Measurements from ENCODE around the gene ATP5ME. TPM values are rescaled to one million over a fixed set of nuclear protein-coding genes. Genes with fewer than 3 reads are reported as not detected.
"Not testable (repeated sequence)": the region's sequence is repeated elsewhere in the genome, so short reads cannot be mapped to it uniquely, and the experiment has no call there.

Gene ATP5ME
- total RNA-seq, 1 donor = 72.5 TPM

GRCh38 chr4:710116-710515 is 36.0 kb upstream of the ATP5ME start:
- TF ChIP-seq CTCF (IDR thresholded peaks at IDR 0.05; ENCODE audit: insufficient read depth, low read depth, low read length) = no peak
- DNase-seq (ENCODE audit: low read depth) = no peak
- no peak overlapping the region for H3K4me3 ChIP-seq (ENCODE audit: low read depth, low read length)

GRCh38 chr4:709348-709747 is 35.3 kb upstream of the ATP5ME start:
- DNase-seq (ENCODE audit: low read depth) = no peak
- H3K4me3 ChIP-seq (ENCODE audit: low read depth, low read length) = no peak overlapping the region
- TF ChIP-seq CTCF (IDR thresholded peaks at IDR 0.05; ENCODE audit: insufficient read depth, low read depth, low read length) = no peak

- H3K4me3 ChIP-seq (ENCODE audit: low read depth, low read length) = peak overlapping the region; percentile 6
- no peak for TF ChIP-seq CTCF (IDR thresholded peaks at IDR 0.05; ENCODE audit: insufficient read depth, low read depth, low read length)
- no peak for DNase-seq (ENCODE audit: low read depth)
Observed at GRCh38 chr4:708631-708933, 34.5 kb upstream of the ATP5ME start.

- no peak for TF ChIP-seq CTCF (IDR thresholded peaks at IDR 0.05; ENCODE audit: insufficient read depth, low read depth, low read length)
- DNase-seq (ENCODE audit: low read depth) = no peak
- H3K4me3 ChIP-seq (ENCODE audit: low read depth, low read length) = peak overlapping the region; percentile 21
Observed at GRCh38 chr4:707929-708630, 34.0 kb upstream of the ATP5ME start.

- TF ChIP-seq CTCF (IDR thresholded peaks at IDR 0.05; ENCODE audit: insufficient read depth, low read depth, low read length) = no peak
- peak overlapping the region; percentile 87 for H3K4me3 ChIP-seq (ENCODE audit: low read depth, low read length)
- no peak for DNase-seq (ENCODE audit: low read depth)
Observed at GRCh38 chr4:706834-707598, 32.9 kb upstream of the ATP5ME start.

- peak overlapping the region; percentile 87 for H3K4me3 ChIP-seq (ENCODE audit: low read depth, low read length)
- DNase-seq (ENCODE audit: low read depth) = not testable (repeated sequence)
Observed at GRCh38 chr4:706083-706633, 32.1 kb upstream of the ATP5ME start.

GRCh38 chr4:705278-706082 is 31.4 kb upstream of the ATP5ME start, which contains the start of gene PCGF3:
Gene PCGF3, plus strand, starts transcription at chr4:705832. Its CDS starts 27,849 bp downstream, at chr4:733681.
- DNase-seq (ENCODE audit: low read depth) = peak; percentile 96

More at GRCh38 chr4:705278-706082, 31.4 kb upstream of the ATP5ME start, which contains the start of gene PCGF3:
- no peak for TF ChIP-seq CTCF (IDR thresholded peaks at IDR 0.05; ENCODE audit: insufficient read depth, low read depth, low read length)
- H3K4me3 ChIP-seq (ENCODE audit: low read depth, low read length) = peak within 1 kb of the TSS; percentile 87

Measured in fibroblast of villous mesenchyme (primary cell).